ENCODE results near the gene GOT2. TPM values are rescaled to one million over a fixed set of nuclear protein-coding genes. Genes with fewer than 3 reads are reported as not detected.
A peak's percentile ranks its signal among the peaks of the same experiment; 100 is the strongest.
"Not testable (repeated sequence)": the region's sequence is repeated elsewhere in the genome, so short reads cannot be mapped to it uniquely, and the experiment has no call there.

GOT2 gene
- total and polyA plus RNA-seq, 5 donors, result 245 to 329 (median 313) TPM

GRCh38 chr16:58717994-58718393, 16.1 kb downstream of the GOT2 start:
- intact Hi-C loops (cut with DNase I), result no loop called here
- Histone ChIP-seq H3K27me3 (ENCODE audit: control insufficient read depth, insufficient read depth) (no peaks in the 10 kb centered on the region), H3K27ac (ENCODE audit: low read length) (no peak overlapping the region), H3K9me3 (ENCODE audit: control insufficient read depth, low read length) (no peaks in the 10 kb centered on the region), H3K4me1 (ENCODE audit: control insufficient read depth, insufficient read depth, low read length) (no peaks in the 10 kb centered on the region), H3K4me3 (ENCODE audit: low read length) (no peak overlapping the region)
- WGBS, result 81% methylated on average over 13 of the region's 13 CpGs
- no peak for DNase-seq
- no peak for ATAC-seq

- no peaks in the 10 kb centered on the region for H3K4me1 ChIP-seq (ENCODE audit: control insufficient read depth, insufficient read depth, low read length)
- DNase-seq (no peak), ATAC-seq (peak in 1 of 2 donors; percentile 25)
- H3K27me3 ChIP-seq (ENCODE audit: control insufficient read depth, insufficient read depth), result no peaks in the 10 kb centered on the region
- H3K9me3 ChIP-seq (ENCODE audit: control insufficient read depth, low read length), result no peaks in the 10 kb centered on the region
- no peak overlapping the region for H3K27ac ChIP-seq (ENCODE audit: low read length)
- no peak overlapping the region for H3K4me3 ChIP-seq (ENCODE audit: low read length)
- intact Hi-C loops (cut with DNase I), result no loop called here
- 93% methylated on average over 8 of the region's 8 CpGs for WGBS
These were observed 17.6 kb downstream of the GOT2 start for GRCh38 chr16:58716468-58716867.

- DNase-seq (no peak), ATAC-seq (no peak)
- no peaks in the 10 kb centered on the region for H3K27me3 ChIP-seq (ENCODE audit: control insufficient read depth, insufficient read depth)
- 94% methylated on average over 1 of the region's 1 CpG for WGBS
- no peak overlapping the region for H3K4me3 ChIP-seq (ENCODE audit: low read length)
- H3K9me3 ChIP-seq (ENCODE audit: control insufficient read depth, low read length), result no peaks in the 10 kb centered on the region
- H3K4me1 ChIP-seq (ENCODE audit: control insufficient read depth, insufficient read depth, low read length), result no peaks in the 10 kb centered on the region
- intact Hi-C loops (cut with DNase I), result no loop called here
- H3K27ac ChIP-seq (ENCODE audit: low read length), result no peak overlapping the region
These were observed 20.4 kb downstream of the GOT2 start for GRCh38 chr16:58713742-58714141.

GRCh38 chr16:58709333-58709732, 24.8 kb downstream of the GOT2 start:
- Histone ChIP-seq H3K4me1 (ENCODE audit: control insufficient read depth, insufficient read depth, low read length) (peaks cover 6% of the 10 kb centered on the region), H3K4me3 (ENCODE audit: low read length) (no peak overlapping the region), H3K9me3 (ENCODE audit: control insufficient read depth, low read length) (no peaks in the 10 kb centered on the region), H3K27me3 (ENCODE audit: control insufficient read depth, insufficient read depth) (no peaks in the 10 kb centered on the region), H3K27ac (ENCODE audit: low read length) (no peak overlapping the region)
- intact Hi-C loops (cut with DNase I), result no loop called here
- 95% methylated on average over 7 of the region's 7 CpGs for WGBS
- ATAC-seq (no peak), DNase-seq (no peak)

- DNase-seq, result no peak
- Histone ChIP-seq H3K9me3 (ENCODE audit: control insufficient read depth, low read length) (no peaks in the 10 kb centered on the region), H3K27ac (ENCODE audit: low read length) (no peak overlapping the region), H3K27me3 (ENCODE audit: control insufficient read depth, insufficient read depth) (no peaks in the 10 kb centered on the region), H3K4me1 (ENCODE audit: control insufficient read depth, insufficient read depth, low read length) (no peaks in the 10 kb centered on the region), H3K4me3 (ENCODE audit: low read length) (no peak overlapping the region)
- 67% methylated on average over 4 of the region's 4 CpGs for WGBS
- no peak for ATAC-seq
- intact Hi-C loops (cut with DNase I), result no loop called here
These were observed 35.0 kb downstream of the GOT2 start for GRCh38 chr16:58699151-58699550.

GRCh38 chr16:58695368-58695767, 38.7 kb downstream of the GOT2 start:
- no peak overlapping the region for H3K27ac ChIP-seq (ENCODE audit: low read length)
- WGBS, result 57% methylated on average over 1 of the region's 1 CpG
- no peaks in the 10 kb centered on the region for H3K27me3 ChIP-seq (ENCODE audit: control insufficient read depth, insufficient read depth)
- H3K4me3 ChIP-seq (ENCODE audit: low read length), result no peak overlapping the region
- ATAC-seq (no peak), DNase-seq (no peak)
- intact Hi-C loops (cut with DNase I), result no loop called here
- no peaks in the 10 kb centered on the region for H3K9me3 ChIP-seq (ENCODE audit: control insufficient read depth, low read length)
- no peaks in the 10 kb centered on the region for H3K4me1 ChIP-seq (ENCODE audit: control insufficient read depth, insufficient read depth, low read length)

- Histone ChIP-seq H3K4me1 (ENCODE audit: control insufficient read depth, insufficient read depth, low read length) (no peaks in the 10 kb centered on the region), H3K27ac (ENCODE audit: low read length) (no peak overlapping the region), H3K4me3 (ENCODE audit: low read length) (no peak overlapping the region), H3K27me3 (ENCODE audit: control insufficient read depth, insufficient read depth) (no peaks in the 10 kb centered on the region), H3K9me3 (ENCODE audit: control insufficient read depth, low read length) (no peaks in the 10 kb centered on the region)
- intact Hi-C loops (cut with DNase I), result no loop called here
- WGBS, result 36% methylated on average over 1 of the region's 1 CpG
- ATAC-seq (no peak), DNase-seq (no peak)
These were observed 41.7 kb downstream of the GOT2 start for GRCh38 chr16:58692450-58692849.

GRCh38 chr16:58686985-58687706, 47.0 kb downstream of the GOT2 start:
- not testable (repeated sequence) for DNase-seq; H3K27me3 ChIP-seq (ENCODE audit: control insufficient read depth, insufficient read depth); H3K4me1 ChIP-seq (ENCODE audit: control insufficient read depth, insufficient read depth, low read length); H3K27ac ChIP-seq (ENCODE audit: low read length); ATAC-seq; H3K4me3 ChIP-seq (ENCODE audit: low read length); H3K9me3 ChIP-seq (ENCODE audit: control insufficient read depth, low read length)
- 77% methylated on average over 8 of the region's 8 CpGs for WGBS
- intact Hi-C loops (cut with DNase I), result loop anchor here in 1 of 4 donors (10.0 kb wide), 1 partner anchor 48 kb away; the partner anchor contains the start of gene GOT2

GRCh38 chr16:58685084-58685449, 49.0 kb downstream of the GOT2 start:
- 81% methylated on average over 6 of the region's 6 CpGs for whole genome bisulfite sequencing
- H3K27me3 ChIP-seq (ENCODE audit: control insufficient read depth, insufficient read depth), result no peaks in the 10 kb centered on the region
- no peak for ATAC-seq
- no peak for DNase-seq
- peaks cover 6% of the 10 kb centered on the region for H3K4me1 ChIP-seq (ENCODE audit: control insufficient read depth, insufficient read depth, low read length)
- no peaks in the 10 kb centered on the region for H3K9me3 ChIP-seq (ENCODE audit: control insufficient read depth, low read length)
- H3K4me3 ChIP-seq (ENCODE audit: low read length), result peak overlapping the region; percentile 87
- intact Hi-C loops (cut with DNase I), result loop anchor here in 1 of 4 donors (10.0 kb wide), 1 partner anchor 50 kb away; the partner anchor contains the start of gene GOT2
- H3K27ac ChIP-seq (ENCODE audit: low read length), result peak overlapping the region; percentile 51

- peak within 1 kb of the TSS; percentile 87 for H3K4me3 ChIP-seq (ENCODE audit: low read length)
- WGBS, result 3% methylated on average over 41 of the region's 41 CpGs
- peak; percentile 95 to 96 for ATAC-seq
- peak within 1 kb of the TSS; percentile 83 for H3K27ac ChIP-seq (ENCODE audit: low read length)
- DNase-seq, result peak; percentile 91 to 96 (median 95)
- H3K9me3 ChIP-seq (ENCODE audit: control insufficient read depth, low read length), result no peaks in the 10 kb centered on the region
- intact Hi-C loops (cut with DNase I), result loop anchor here in 2 of 4 donors (5.0 to 10.0 kb wide), 2 partner anchors 50 to 73 kb away; partner anchors contain the start of gene GOT2 (in 1 of the 2)
- no peaks in the 10 kb centered on the region for H3K27me3 ChIP-seq (ENCODE audit: control insufficient read depth, insufficient read depth)
- peaks cover 6% of the 10 kb centered on the region for H3K4me1 ChIP-seq (ENCODE audit: control insufficient read depth, insufficient read depth, low read length)
These were observed 49.6 kb downstream of the GOT2 start, which contains the start of gene SLC38A7 for GRCh38 chr16:58684354-58685083. Gene SLC38A7, minus strand, starts transcription at chr16:58684770. Its CDS starts 4,644 bp downstream, at chr16:58680126.

- Histone ChIP-seq H3K27ac (ENCODE audit: low read length) (peak overlapping the region; percentile 83), H3K4me1 (ENCODE audit: control insufficient read depth, insufficient read depth, low read length) (peaks cover 6% of the 10 kb centered on the region), H3K27me3 (ENCODE audit: control insufficient read depth, insufficient read depth) (no peaks in the 10 kb centered on the region), H3K9me3 (ENCODE audit: control insufficient read depth, low read length) (no peaks in the 10 kb centered on the region), H3K4me3 (ENCODE audit: low read length) (peak overlapping the region; percentile 87)
- 2% methylated on average over 3 of the region's 3 CpGs for WGBS
- DNase-seq (no peak), ATAC-seq (peak; percentile 35 to 65)
- intact Hi-C loops (cut with DNase I), result loop anchor here in 2 of 4 donors (5.0 to 10.0 kb wide), 2 partner anchors 51 to 73 kb away; partner anchors contain the start of gene GOT2 (in 1 of the 2)
These were observed 50.1 kb downstream of the GOT2 start for GRCh38 chr16:58684001-58684353.
